ENCODE results near the gene BRD9. TPM values are rescaled to one million over a fixed set of nuclear protein-coding genes. Genes with fewer than 3 reads are reported as not detected.

Gene BRD9
- total RNA-seq, 4 donors from 2014 or later = 20.3 to 28.8 (median 22.2) TPM

GRCh38 chr5:907366-907910 lies 14.8 kb upstream of the BRD9 start:
- Histone ChIP-seq H3K4me3 (no peak overlapping the region), H3K27ac (no peak overlapping the region), H3K36me3 (no peaks in the 10 kb centered on the region), H3K9me3 (no peaks in the 10 kb centered on the region), H3K27me3 (no peaks in the 10 kb centered on the region), H3K4me1 (peaks cover 0 to 4% of the 10 kb centered on the region in 2 donors)
- TF ChIP-seq POLR2A (IDR thresholded peaks at IDR 0.05) (no peak), CTCF (IDR thresholded peaks at IDR 0.05 in 4 of 5, conservative IDR thresholded peaks at IDR 0.05 in 1 of 5) (no peak)
- no peak for ATAC-seq
- no peak for DNase-seq
- intact Hi-C loops (cut with DNase I; ENCODE audit: low total_unique reads) = loop anchor here (10.0 kb wide), 1 partner anchor 463 kb away; the partner anchor contains the start of gene EXOC3
- in situ Hi-C loops (cut with MboI; ENCODE audit: low sequenced_read_pairs in 4 of 4) = loop anchor here (5.0 to 10.0 kb wide), 3 partner anchors 240 to 253 kb away; no protein-coding TSS in a partner anchor

GRCh38 chr5:905139-905642 lies 12.6 kb upstream of the BRD9 start:
- H3K27me3 ChIP-seq = no peaks in the 10 kb centered on the region
- in situ Hi-C loops (cut with MboI; ENCODE audit: low sequenced_read_pairs in 4 of 4) (loop anchor here (5.0 to 10.0 kb wide), 3 partner anchors 238 to 250 kb away; no protein-coding TSS in a partner anchor), intact Hi-C loops (cut with DNase I; ENCODE audit: low total_unique reads) (loop anchor here (10.0 kb wide), 1 partner anchor 460 kb away; the partner anchor contains the start of gene EXOC3)
- TF ChIP-seq POLR2A (IDR thresholded peaks at IDR 0.05) (no peak), CTCF (IDR thresholded peaks at IDR 0.05 in 4 of 5, conservative IDR thresholded peaks at IDR 0.05 in 1 of 5) (no peak)
- H3K4me1 ChIP-seq = peaks cover 0 to 4% of the 10 kb centered on the region in 2 donors
- H3K9me3 ChIP-seq = no peaks in the 10 kb centered on the region
- H3K4me3 ChIP-seq = no peak overlapping the region
- no peaks in the 10 kb centered on the region for H3K36me3 ChIP-seq
- DNase-seq (no peak), ATAC-seq (no peak)
- H3K27ac ChIP-seq = no peak overlapping the region

GRCh38 chr5:903756-904096 lies 11.1 kb upstream of the BRD9 start:
- Histone ChIP-seq H3K27me3 (no peaks in the 10 kb centered on the region), H3K4me1 (peaks cover 0 to 4% of the 10 kb centered on the region in 2 donors), H3K9me3 (no peaks in the 10 kb centered on the region), H3K36me3 (no peaks in the 10 kb centered on the region), H3K27ac (no peak overlapping the region), H3K4me3 (no peak overlapping the region)
- no peak for TF ChIP-seq POLR2A (IDR thresholded peaks at IDR 0.05)
- no peak for TF ChIP-seq CTCF (IDR thresholded peaks at IDR 0.05 in 4 of 5, conservative IDR thresholded peaks at IDR 0.05 in 1 of 5)
- in situ Hi-C loops (cut with MboI; ENCODE audit: low sequenced_read_pairs in 4 of 4) (loop anchor here in 2 of 4 donors (10.0 kb wide), 2 partner anchors 239 to 249 kb away; no protein-coding TSS in a partner anchor), intact Hi-C loops (cut with DNase I; ENCODE audit: low total_unique reads) (loop anchor here (2.0 to 10.0 kb wide), 2 partner anchors 233 to 459 kb away; partner anchors contain the start of gene EXOC3)
- DNase-seq (no peak), ATAC-seq (no peak)

- in situ Hi-C loops (cut with MboI; ENCODE audit: low sequenced_read_pairs in 4 of 4) (loop anchor here in 2 of 4 donors (10.0 kb wide), 2 partner anchors 238 to 248 kb away; no protein-coding TSS in a partner anchor), intact Hi-C loops (cut with DNase I; ENCODE audit: low total_unique reads) (loop anchor here (2.0 to 10.0 kb wide), 2 partner anchors 232 to 458 kb away; partner anchors contain the start of gene EXOC3)
- no peak overlapping the region for H3K4me3 ChIP-seq
- H3K4me1 ChIP-seq = peaks cover 0 to 4% of the 10 kb centered on the region in 2 donors
- no peaks in the 10 kb centered on the region for H3K9me3 ChIP-seq
- peak in 1 of 2 donors; percentile 8 for DNase-seq
- H3K36me3 ChIP-seq = no peaks in the 10 kb centered on the region
- ATAC-seq = no peak
- no peak for TF ChIP-seq CTCF (IDR thresholded peaks at IDR 0.05 in 4 of 5, conservative IDR thresholded peaks at IDR 0.05 in 1 of 5)
- TF ChIP-seq POLR2A (IDR thresholded peaks at IDR 0.05) = no peak
- H3K27ac ChIP-seq = no peak overlapping the region
- no peaks in the 10 kb centered on the region for H3K27me3 ChIP-seq
These were observed 9.7 kb upstream of the BRD9 start for GRCh38 chr5:902129-902916.
